Rectal smooth muscle tissue (tissue), 1 donor: ENCODE data around the gene BAZ2A.
"Not testable (repeated sequence)": the region's sequence is repeated elsewhere in the genome, so short reads cannot be mapped to it uniquely, and the experiment has no call there.

Experiments used
- H3K27ac ChIP-seq: one replicate; pipeline ENCODE4 v1.7.0; 2013; ENCODE audit warnings: low read depth, low read length, inconsistent platforms
- H3K27me3 ChIP-seq: one replicate; pipeline ENCODE4 v1.7.0; 2013; ENCODE audit warnings: low read length; ENCODE audit not compliant: control insufficient read depth, insufficient read depth
- H3K36me3 ChIP-seq: one replicate; pipeline ENCODE4 v1.7.0; 2013; ENCODE audit warnings: low read length; ENCODE audit not compliant: control insufficient read depth, insufficient read depth
- H3K4me1 ChIP-seq: one replicate; pipeline ENCODE4 v1.7.0; 2013; ENCODE audit warnings: low read length; ENCODE audit not compliant: control insufficient read depth, insufficient read depth
- H3K4me3 ChIP-seq: one replicate; pipeline ENCODE4 v1.7.0; 2013; ENCODE audit warnings: low read length
- H3K9ac ChIP-seq: one replicate; pipeline ENCODE4 v1.7.0; 2013; ENCODE audit warnings: low read length

BAZ2A gene

DNA sequence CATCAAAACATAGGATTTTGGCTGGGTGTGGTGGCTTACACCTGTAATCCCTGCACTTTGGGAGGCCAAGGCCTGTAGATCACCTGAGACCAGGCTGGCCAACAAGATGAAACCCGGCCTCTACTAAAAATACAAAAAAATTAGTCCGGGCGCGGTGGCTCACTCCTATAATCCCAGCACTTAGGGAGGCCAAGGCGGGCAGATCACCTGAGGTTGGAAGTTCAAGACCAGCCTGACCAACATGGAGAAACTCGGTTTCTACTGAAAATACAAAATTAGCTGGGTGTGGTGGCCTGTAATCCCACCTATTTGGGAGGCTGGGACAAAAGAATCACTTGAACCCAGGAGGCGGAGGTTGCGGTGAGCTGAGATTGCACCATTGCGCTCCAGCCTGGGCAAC lies 17.9 kb upstream of the BAZ2A start:
- H3K27me3 ChIP-seq, H3K4me1 ChIP-seq, H3K27ac ChIP-seq, H3K9ac ChIP-seq, H3K4me3 ChIP-seq: not testable (repeated sequence)
- H3K36me3 ChIP-seq: peaks cover 14% of the 10 kb centered on the region

DNA sequence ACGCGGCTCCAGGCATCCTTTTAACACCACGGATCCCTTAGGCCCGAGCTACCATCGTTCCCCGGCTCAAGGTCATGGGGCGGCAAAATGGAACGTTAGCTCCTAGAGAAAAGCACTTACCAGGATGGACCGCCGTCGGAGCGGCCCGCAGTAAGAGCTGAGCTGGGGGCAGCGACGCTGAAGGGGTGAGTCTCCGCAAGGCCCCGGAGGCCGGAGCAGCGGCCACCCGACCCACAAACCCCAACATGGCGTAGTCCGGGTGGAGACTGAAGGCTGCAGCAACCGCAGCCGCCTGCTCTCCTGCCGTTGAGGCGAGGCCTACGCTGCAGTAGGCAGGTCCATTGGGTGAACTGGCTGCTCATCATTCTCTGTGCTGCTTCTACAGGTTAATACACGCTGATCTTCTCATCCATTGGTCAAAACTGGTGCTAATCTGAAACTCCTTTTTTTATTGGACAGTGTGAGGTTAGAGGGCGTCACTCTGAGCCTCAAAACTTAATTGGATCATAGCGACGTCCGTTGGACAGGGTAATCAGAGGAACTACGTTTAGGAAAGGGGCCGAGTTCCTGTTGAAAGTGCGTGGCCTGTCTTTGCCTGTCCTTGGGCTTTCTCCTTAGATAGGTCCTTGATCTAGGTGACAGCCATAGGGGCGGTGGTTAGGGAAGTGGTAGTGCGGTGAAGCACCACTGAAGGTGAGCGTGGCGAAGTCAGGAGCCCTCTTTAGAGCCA lies 15.8 kb upstream of the BAZ2A start, which contains the start of gene ATP5F1B:
TSS of gene ATP5F1B (minus strand) at position 268 of the 730 bp plus-strand sequence. CDS start at position 247, 21 bp downstream.
- Histone ChIP-seq H3K4me3 (peak within 1 kb of the TSS; percentile 100), H3K27me3 (no peaks in the 10 kb centered on the region), H3K4me1 (peaks cover 6% of the 10 kb centered on the region), H3K36me3 (peaks cover 30% of the 10 kb centered on the region), H3K9ac (peak within 1 kb of the TSS; percentile 98), H3K27ac (peak within 1 kb of the TSS; percentile 99)

DNA sequence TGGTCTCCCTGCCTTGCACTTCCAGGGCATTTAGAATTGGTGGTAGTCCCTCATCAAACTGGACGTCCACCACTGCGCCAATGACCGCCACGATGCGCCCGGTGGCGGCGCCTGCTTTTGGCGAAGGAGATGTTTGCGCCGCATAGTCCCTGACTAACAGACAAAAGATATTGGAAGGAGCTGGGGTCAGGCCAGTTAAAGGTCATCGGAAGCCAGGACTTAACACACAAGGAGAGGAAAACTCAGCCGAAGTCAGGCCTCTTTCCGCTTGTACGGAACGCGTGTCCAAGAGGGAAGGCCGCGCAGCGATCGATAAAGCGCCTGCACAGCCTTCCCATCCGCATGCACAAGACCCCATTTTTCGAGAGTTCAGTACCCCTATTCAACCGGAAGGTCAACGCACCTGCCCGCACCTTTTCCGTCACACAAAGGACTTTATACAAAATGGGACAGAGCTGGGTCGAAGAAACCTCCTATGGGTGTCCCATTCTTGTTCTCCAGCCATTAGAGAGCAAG lies 15.1 kb upstream of the BAZ2A start:
- peak overlapping the region; percentile 98 for H3K9ac ChIP-seq
- peaks cover 6% of the 10 kb centered on the region for H3K4me1 ChIP-seq
- peak overlapping the region; percentile 100 for H3K4me3 ChIP-seq
- peaks cover 30% of the 10 kb centered on the region for H3K36me3 ChIP-seq
- peak overlapping the region; percentile 99 for H3K27ac ChIP-seq
- no peaks in the 10 kb centered on the region for H3K27me3 ChIP-seq

GRCh38 chr12:56644654-56645053 lies 14.5 kb upstream of the BAZ2A start:
- H3K4me3 ChIP-seq: peak overlapping the region; percentile 100
- peaks cover 6% of the 10 kb centered on the region for H3K4me1 ChIP-seq
- no peaks in the 10 kb centered on the region for H3K27me3 ChIP-seq
- peaks cover 33% of the 10 kb centered on the region for H3K36me3 ChIP-seq
- H3K27ac ChIP-seq: peak overlapping the region; percentile 99
- peak overlapping the region; percentile 98 for H3K9ac ChIP-seq

DNA sequence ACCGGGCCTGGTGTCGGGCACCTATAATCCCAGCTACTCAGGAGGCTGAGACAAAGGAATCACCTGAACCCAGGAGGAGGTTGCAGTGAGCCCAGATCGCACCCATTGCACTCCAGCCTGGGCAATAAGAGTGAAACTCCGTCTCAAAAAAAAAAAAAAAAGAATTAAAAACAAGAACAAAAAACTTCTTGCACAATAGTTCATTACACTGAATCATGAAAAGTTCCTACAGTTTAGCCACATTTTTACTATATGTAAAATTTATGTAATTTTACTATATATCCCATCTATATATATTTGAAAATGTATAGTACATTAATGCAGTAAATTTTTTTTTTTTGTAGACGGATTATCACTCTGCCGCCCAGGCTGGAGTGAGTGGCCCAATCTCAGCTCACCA lies 11.1 kb upstream of the BAZ2A start:
- H3K36me3 ChIP-seq: peaks cover 53% of the 10 kb centered on the region

GRCh38 chr12:56637621-56638020 lies 7.5 kb upstream of the BAZ2A start:
- Histone ChIP-seq H3K4me1 (peaks cover 10% of the 10 kb centered on the region), H3K27ac (peak overlapping the region; percentile 96), H3K27me3 (no peaks in the 10 kb centered on the region), H3K36me3 (peaks cover 35% of the 10 kb centered on the region), H3K9ac (no peak overlapping the region), H3K4me3 (no peak overlapping the region)

More for the DNA sequence above, 11.1 kb upstream of the BAZ2A start:
- Histone ChIP-seq H3K9ac (no peak overlapping the region), H3K27ac (no peak overlapping the region), H3K4me3 (no peak overlapping the region), H3K4me1 (peaks cover 13% of the 10 kb centered on the region), H3K27me3 (no peaks in the 10 kb centered on the region)

- Histone ChIP-seq H3K36me3 (peaks cover 28% of the 10 kb centered on the region), H3K9ac (peak overlapping the region; percentile 70), H3K27ac (peak overlapping the region; percentile 96), H3K4me1 (peaks cover 12% of the 10 kb centered on the region), H3K27me3 (no peaks in the 10 kb centered on the region), H3K4me3 (peak overlapping the region; percentile 91)
Observed at GRCh38 chr12:56636675-56637540, 6.8 kb upstream of the BAZ2A start.

GRCh38 chr12:56635806-56636674 lies 5.9 kb upstream of the BAZ2A start:
- Histone ChIP-seq H3K9ac (peak overlapping the region; percentile 96), H3K4me1 (peaks cover 12% of the 10 kb centered on the region), H3K4me3 (peak overlapping the region; percentile 91), H3K36me3 (peaks cover 23% of the 10 kb centered on the region), H3K27me3 (no peaks in the 10 kb centered on the region), H3K27ac (peak overlapping the region; percentile 96)

DNA sequence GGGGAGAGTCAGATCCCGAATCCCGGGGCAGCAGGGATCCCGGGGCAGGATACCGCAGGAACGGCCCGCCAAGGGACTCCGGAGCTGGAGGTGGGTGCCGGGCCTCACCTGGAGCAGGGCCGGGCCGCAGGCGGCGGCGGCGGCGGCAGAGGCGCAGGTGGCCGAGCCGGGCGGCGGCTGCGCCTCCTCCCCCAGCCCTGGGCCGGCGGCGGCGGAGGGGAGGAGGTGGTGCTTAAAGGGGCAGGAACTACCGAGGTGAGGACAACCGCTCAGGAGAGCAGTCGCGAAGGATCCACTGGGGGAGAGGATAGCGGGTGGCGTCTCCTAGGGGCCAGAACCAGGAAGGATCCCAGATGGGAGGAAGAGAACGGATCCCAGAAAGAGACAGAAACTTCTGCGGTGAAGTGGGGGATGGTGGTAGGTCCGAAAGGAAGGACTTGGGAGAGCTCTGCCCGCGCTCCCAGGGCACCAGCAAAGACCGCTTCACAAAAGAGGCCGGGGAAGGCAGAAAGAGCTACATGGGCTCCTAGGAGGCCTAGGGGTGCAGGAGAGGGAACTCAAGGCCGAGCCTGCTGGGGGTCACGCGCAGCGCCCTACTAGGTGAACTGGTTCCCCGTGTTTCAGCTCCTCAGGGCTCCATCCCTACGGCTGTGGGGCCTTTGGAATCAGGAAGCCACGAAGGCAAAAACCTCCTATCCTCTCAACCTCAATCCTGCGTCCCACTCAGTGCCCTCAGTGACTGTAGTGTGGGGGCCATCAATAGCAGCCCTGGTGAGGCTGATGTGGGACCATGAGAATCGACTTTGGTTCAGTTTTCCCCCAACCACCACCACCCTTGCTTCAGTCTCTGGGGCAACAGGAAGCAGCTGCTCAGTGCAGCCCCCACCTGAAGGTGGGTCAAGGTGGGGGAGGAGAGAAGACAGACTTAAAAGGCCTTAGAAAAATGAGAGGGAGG lies 5.0 kb upstream of the BAZ2A start:
- no peaks in the 10 kb centered on the region for H3K27me3 ChIP-seq
- peak overlapping the region; percentile 96 for H3K9ac ChIP-seq
- peak overlapping the region; percentile 96 for H3K27ac ChIP-seq
- peaks cover 18% of the 10 kb centered on the region for H3K4me1 ChIP-seq
- H3K4me3 ChIP-seq: peak overlapping the region; percentile 91
- H3K36me3 ChIP-seq: peaks cover 23% of the 10 kb centered on the region

- Histone ChIP-seq H3K4me1 (peaks cover 18% of the 10 kb centered on the region), H3K27me3 (no peaks in the 10 kb centered on the region), H3K36me3 (peaks cover 19% of the 10 kb centered on the region), H3K4me3 (peak overlapping the region; percentile 91), H3K9ac (peak overlapping the region; percentile 29), H3K27ac (peak overlapping the region; percentile 96)
Observed at GRCh38 chr12:56634242-56634836, 4.2 kb upstream of the BAZ2A start.
